Fibroblast of lung (primary cell): Measurements from ENCODE around the gene SF3B5. TPM values are rescaled to one million over a fixed set of nuclear protein-coding genes. Genes with fewer than 3 reads are reported as not detected.
"Not testable (repeated sequence)": the region's sequence is repeated elsewhere in the genome, so short reads cannot be mapped to it uniquely, and the experiment has no call there.

ENCODE experiments used
- DNase-seq, 2 donors: peaks; one replicate each; pipeline versions ENCODE4 v3.0.0 to v3.0.0-alpha.2; 2010; ENCODE audit warnings: low read depth in 2 of 2
- H2AFZ ChIP-seq: 2 replicates; pipeline ENCODE4 v1.5.1; 2012; ENCODE audit warnings: low read length, control low read depth, inconsistent platforms
- H3K27ac ChIP-seq: 2 replicates; pipeline ENCODE4 v1.5.1; 2011; ENCODE audit warnings: low read length, control low read depth; ENCODE audit not compliant: insufficient read depth
- H3K27me3 ChIP-seq: 2 replicates; pipeline ENCODE4 v1.5.1; 2011; ENCODE audit warnings: mild to moderate bottlenecking, low read length; ENCODE audit not compliant: control insufficient read depth, insufficient read depth
- H3K36me3 ChIP-seq: 2 replicates; pipeline ENCODE4 v1.5.1; 2011; ENCODE audit warnings: low read length; ENCODE audit not compliant: control insufficient read depth, insufficient read depth
- H3K4me1 ChIP-seq: 2 replicates; pipeline ENCODE4 v1.5.1; 2011; ENCODE audit warnings: low read length; ENCODE audit not compliant: control insufficient read depth, insufficient read depth; ENCODE audit errors: extremely low read depth
- H3K4me2 ChIP-seq: 2 replicates; pipeline ENCODE4 v1.5.1; 2011; ENCODE audit warnings: low read length, control low read depth; ENCODE audit not compliant: insufficient read depth; ENCODE audit errors: extremely low read depth
- H3K4me3 ChIP-seq, 4 experiments: fragments of 200-600 bp in 1 of 4; sonication (generic) in 1 of 4; replicated peaks in 1 of 4; 2 replicates each; pipeline ENCODE4 v1.5.1; 2011 to 2016; ENCODE audit warnings: low read length in 4 of 4, low read depth in 3 of 4, mild to moderate bottlenecking in 3 of 4, control low read depth in 2 of 4, inconsistent platforms in 1 of 4, mixed read lengths in 1 of 4; ENCODE audit not compliant: insufficient read depth in 1 of 4; ENCODE audit errors: control extremely low read depth in 1 of 4
- H3K79me2 ChIP-seq: 2 replicates; pipeline ENCODE4 v1.5.1; 2012; ENCODE audit warnings: mild to moderate bottlenecking, low read length, inconsistent platforms; ENCODE audit not compliant: control insufficient read depth, insufficient read depth
- H3K9ac ChIP-seq: 2 replicates; pipeline ENCODE4 v1.5.1; 2011; ENCODE audit warnings: mild to moderate bottlenecking, low read length, control low read depth; ENCODE audit not compliant: insufficient read depth
- H3K9me3 ChIP-seq: 2 replicates; pipeline ENCODE4 v1.5.1; 2012; ENCODE audit warnings: low read depth, low read length; ENCODE audit not compliant: control insufficient read depth, insufficient read depth
- H4K20me1 ChIP-seq: 2 replicates; pipeline ENCODE4 v1.5.1; 2011; ENCODE audit warnings: low read length; ENCODE audit not compliant: control insufficient read depth, insufficient read depth; ENCODE audit errors: extremely low read depth
- EZH2 ChIP-seq: IDR thresholded peaks from 2 replicates; pipeline ENCODE4 v1.5.1; 2012; ENCODE audit warnings: low read length, control low read depth, mild to moderate bottlenecking; ENCODE audit errors: missing control alignments
- polyA plus RNA-seq, 2 donors: library from polyadenylated mRNA; depleted of rRNA in 1 of 2; stranded (reverse) in 1 of 2; unstranded in 1 of 2; fragments of >200 nt; gene quantifications; 2 replicates each; pipeline ENCODE4 v1.2.1, GENCODE V29; 2011 to 2012; ENCODE audit warnings: missing spikeins in 1 of 2
- total RNA-seq: library from RNA; depleted of rRNA; stranded (reverse); fragments of >200 nt; gene quantifications from 2 replicates; pipeline ENCODE4 v1.2.1, GENCODE V29; 2014
- TF ChIP-seq, protein P1 (sequence below), 2 donors: IDR thresholded peaks in 1 of 2; conservative IDR thresholded peaks in 1 of 2; 1 replicate in 1 of 2; 2 replicates in 1 of 2; pipeline ENCODE4 v1.5.1; 2011 to 2012; ENCODE audit warnings: low read length in 2 of 2, control low read depth in 1 of 2, inconsistent platforms in 1 of 2, low read depth in 1 of 2, mild to moderate bottlenecking in 1 of 2

Gene SF3B5
- total and polyA plus RNA-seq, 2 donors (not counting 1 experiment from before 2014, with no cell fraction given): 75.1 to 148 TPM

DNA sequence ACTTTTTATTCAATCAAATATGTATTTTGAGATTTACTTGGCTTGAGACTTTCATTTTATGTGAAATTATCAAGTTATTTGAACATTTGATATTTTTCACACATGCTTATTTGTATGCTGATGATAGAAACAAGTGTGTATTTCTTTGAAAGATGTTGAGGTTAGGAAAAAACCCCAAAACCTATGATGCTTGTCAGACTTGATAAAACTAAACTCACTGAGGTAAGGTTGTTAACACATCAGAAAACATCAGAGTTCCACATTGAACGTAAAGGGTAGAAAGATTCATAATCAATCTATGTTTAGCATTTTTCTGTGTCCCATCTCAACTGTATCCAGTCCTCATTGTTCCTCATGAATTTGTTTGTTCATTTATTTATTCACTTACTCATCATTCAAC, 12.2 kb downstream of the SF3B5 start:
- DNase-seq: no peak
- Histone ChIP-seq H3K27ac (no peak overlapping the region), H2AFZ (no peak overlapping the region), H3K36me3 (no peaks in the 10 kb centered on the region), H3K9ac (no peak overlapping the region), H3K4me3 (no peak overlapping the region), H3K4me1 (no peaks in the 10 kb centered on the region), H3K4me2 (no peak overlapping the region), H4K20me1 (no peaks in the 10 kb centered on the region), H3K79me2 (no peaks in the 10 kb centered on the region), H3K27me3 (no peaks in the 10 kb centered on the region), H3K9me3 (no peaks in the 10 kb centered on the region)
- TF ChIP-seq, protein P1, sequence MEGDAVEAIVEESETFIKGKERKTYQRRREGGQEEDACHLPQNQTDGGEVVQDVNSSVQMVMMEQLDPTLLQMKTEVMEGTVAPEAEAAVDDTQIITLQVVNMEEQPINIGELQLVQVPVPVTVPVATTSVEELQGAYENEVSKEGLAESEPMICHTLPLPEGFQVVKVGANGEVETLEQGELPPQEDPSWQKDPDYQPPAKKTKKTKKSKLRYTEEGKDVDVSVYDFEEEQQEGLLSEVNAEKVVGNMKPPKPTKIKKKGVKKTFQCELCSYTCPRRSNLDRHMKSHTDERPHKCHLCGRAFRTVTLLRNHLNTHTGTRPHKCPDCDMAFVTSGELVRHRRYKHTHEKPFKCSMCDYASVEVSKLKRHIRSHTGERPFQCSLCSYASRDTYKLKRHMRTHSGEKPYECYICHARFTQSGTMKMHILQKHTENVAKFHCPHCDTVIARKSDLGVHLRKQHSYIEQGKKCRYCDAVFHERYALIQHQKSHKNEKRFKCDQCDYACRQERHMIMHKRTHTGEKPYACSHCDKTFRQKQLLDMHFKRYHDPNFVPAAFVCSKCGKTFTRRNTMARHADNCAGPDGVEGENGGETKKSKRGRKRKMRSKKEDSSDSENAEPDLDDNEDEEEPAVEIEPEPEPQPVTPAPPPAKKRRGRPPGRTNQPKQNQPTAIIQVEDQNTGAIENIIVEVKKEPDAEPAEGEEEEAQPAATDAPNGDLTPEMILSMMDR (conservative IDR thresholded peaks at IDR 0.05 in 1 of 2, IDR thresholded peaks at IDR 0.05 in 1 of 2; ENCODE audit: low read depth in 1 of 2, low read length in 2 of 2): no peak
- no peak for TF ChIP-seq EZH2

DNA sequence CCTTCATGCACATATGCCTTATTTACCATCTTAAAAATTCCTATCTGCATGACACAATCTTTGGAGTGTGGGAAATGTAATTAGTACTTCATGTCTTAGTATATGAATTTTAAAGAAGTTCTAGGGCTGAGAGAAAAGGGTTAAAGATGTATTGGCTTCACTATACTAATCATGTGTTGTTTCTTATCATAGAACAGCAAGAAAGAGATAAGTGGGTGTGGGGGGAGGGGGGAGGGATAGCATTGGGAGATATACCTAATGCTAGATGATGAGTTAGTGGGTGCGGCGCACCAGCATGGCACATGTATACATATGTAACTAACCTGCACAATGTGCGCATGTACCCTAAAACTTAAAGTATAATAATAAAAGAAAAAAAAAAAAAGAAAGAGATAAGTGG, 13.0 kb downstream of the SF3B5 start:
- H3K4me3 ChIP-seq, H3K27ac ChIP-seq, H3K27me3 ChIP-seq, H3K4me2 ChIP-seq, DNase-seq, H3K9ac ChIP-seq, H2AFZ ChIP-seq, H3K4me1 ChIP-seq, H3K9me3 ChIP-seq, H4K20me1 ChIP-seq, H3K79me2 ChIP-seq, H3K36me3 ChIP-seq: not testable (repeated sequence)

DNA sequence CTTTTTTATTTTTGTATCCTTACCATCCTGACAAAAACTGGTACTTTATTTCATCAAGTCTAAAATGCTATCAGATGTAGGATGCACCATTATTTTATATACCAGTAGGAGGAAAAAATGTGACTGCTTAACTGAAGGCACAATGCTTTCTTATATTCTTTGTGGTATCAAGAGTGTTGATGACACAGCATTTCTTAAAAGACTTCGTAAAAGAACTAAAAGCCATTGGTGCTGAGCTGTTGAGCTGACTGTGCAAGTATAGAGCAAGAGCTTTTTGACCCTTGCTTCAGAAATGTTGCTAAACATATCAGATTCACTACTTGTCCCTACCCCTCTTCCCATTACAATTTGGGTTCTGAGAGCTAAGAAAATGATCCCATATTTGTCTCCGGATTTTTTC, 17.5 kb downstream of the SF3B5 start:
- Histone ChIP-seq H3K4me1 (no peaks in the 10 kb centered on the region), H3K27ac (no peak overlapping the region), H4K20me1 (no peaks in the 10 kb centered on the region), H3K36me3 (no peaks in the 10 kb centered on the region), H3K9ac (no peak overlapping the region), H2AFZ (no peak overlapping the region), H3K4me3 (no peak overlapping the region), H3K27me3 (no peaks in the 10 kb centered on the region), H3K9me3 (no peaks in the 10 kb centered on the region), H3K79me2 (no peaks in the 10 kb centered on the region), H3K4me2 (no peak overlapping the region)
- DNase-seq: no peak
- TF ChIP-seq, protein P1 (conservative IDR thresholded peaks at IDR 0.05 in 1 of 2, IDR thresholded peaks at IDR 0.05 in 1 of 2; ENCODE audit: low read depth in 1 of 2, low read length in 2 of 2): no peak
- TF ChIP-seq EZH2: no peak
